WERI-Rb-1 (cell line): ENCODE measurements around the gene AFF2.

Experiments
- DNase-seq: peaks from one replicate; pipeline ENCODE4 v3.0.0-alpha.2; 2020
- H3K27ac ChIP-seq: fragments of 250-450 bp; sonication (Bioruptor Pico); 2 replicates; pipeline ENCODE4 v1.5.1; 2020; ENCODE audit warnings: mild to moderate bottlenecking, moderate library complexity
- H3K27me3 ChIP-seq: fragments of 250-450 bp; sonication (Bioruptor Pico); 2 replicates; pipeline ENCODE4 v1.5.1; 2021; ENCODE audit warnings: mild to moderate bottlenecking, low read depth, moderate library complexity; ENCODE audit not compliant: insufficient read depth, severe bottlenecking
- H3K36me3 ChIP-seq: fragments of 250-450 bp; sonication (Bioruptor Pico); 2 replicates; pipeline ENCODE4 v1.5.1; 2020; ENCODE audit warnings: mild to moderate bottlenecking, moderate library complexity
- H3K4me3 ChIP-seq: 2 replicates; pipeline ENCODE4 v1.5.1; 2011; ENCODE audit warnings: low read depth, mild to moderate bottlenecking, control low read depth, low read length
- H3K9me3 ChIP-seq: fragments of 250-450 bp; sonication (Bioruptor Pico); 2 replicates; pipeline ENCODE4 v1.5.1; 2021; ENCODE audit warnings: mild to moderate bottlenecking, moderate library complexity; ENCODE audit not compliant: severe bottlenecking
- TF ChIP-seq, protein P1 (sequence below): IDR thresholded peaks from 2 replicates; pipeline ENCODE4 v1.5.1; 2011; ENCODE audit warnings: low read depth, mild to moderate bottlenecking, control low read depth, inconsistent platforms, low read length

The AFF2 gene

DNA sequence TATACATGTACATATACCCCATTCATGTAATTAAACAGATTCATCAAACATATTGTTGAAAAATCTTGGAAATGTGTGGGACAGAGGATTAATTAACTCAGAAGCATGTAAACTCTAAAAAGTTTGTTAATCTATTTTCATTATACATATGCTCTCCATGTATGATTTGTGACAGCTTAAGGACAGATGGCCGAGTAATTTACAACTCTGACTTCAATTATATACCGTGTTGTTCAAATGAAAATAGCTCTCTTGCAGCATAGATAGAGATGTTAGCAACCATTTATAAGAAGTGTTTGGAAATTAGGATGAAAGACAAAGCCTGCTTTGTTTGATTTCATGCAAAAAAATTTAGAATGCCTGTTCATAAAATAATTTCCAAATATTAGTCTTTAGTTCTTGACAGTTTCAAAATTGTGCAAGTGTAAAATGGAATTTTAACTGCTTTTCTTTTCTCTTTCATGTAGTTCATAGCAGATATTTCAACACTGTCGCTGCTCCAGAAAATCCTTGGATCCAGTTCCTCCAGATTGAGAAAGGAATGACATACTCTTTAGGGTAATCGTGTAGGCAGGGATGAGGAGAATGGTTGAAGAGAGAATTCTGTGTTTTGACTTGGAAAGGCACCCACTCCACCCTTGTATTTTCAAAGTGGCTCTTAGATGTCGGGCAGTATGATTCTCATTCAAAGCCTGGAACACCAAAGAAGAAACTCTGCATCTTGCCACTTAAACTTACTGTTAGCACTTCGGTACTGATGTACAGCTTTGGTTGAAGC, 23.1 kb downstream of the AFF2 start:
- TF ChIP-seq, protein P1, sequence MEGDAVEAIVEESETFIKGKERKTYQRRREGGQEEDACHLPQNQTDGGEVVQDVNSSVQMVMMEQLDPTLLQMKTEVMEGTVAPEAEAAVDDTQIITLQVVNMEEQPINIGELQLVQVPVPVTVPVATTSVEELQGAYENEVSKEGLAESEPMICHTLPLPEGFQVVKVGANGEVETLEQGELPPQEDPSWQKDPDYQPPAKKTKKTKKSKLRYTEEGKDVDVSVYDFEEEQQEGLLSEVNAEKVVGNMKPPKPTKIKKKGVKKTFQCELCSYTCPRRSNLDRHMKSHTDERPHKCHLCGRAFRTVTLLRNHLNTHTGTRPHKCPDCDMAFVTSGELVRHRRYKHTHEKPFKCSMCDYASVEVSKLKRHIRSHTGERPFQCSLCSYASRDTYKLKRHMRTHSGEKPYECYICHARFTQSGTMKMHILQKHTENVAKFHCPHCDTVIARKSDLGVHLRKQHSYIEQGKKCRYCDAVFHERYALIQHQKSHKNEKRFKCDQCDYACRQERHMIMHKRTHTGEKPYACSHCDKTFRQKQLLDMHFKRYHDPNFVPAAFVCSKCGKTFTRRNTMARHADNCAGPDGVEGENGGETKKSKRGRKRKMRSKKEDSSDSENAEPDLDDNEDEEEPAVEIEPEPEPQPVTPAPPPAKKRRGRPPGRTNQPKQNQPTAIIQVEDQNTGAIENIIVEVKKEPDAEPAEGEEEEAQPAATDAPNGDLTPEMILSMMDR, result no peak
- Histone ChIP-seq H3K36me3 (no peaks in the 10 kb centered on the region), H3K27me3 (no peaks in the 10 kb centered on the region), H3K9me3 (no peaks in the 10 kb centered on the region), H3K4me3 (no peak overlapping the region), H3K27ac (no peak overlapping the region)
- DNase-seq, result no peak

DNA sequence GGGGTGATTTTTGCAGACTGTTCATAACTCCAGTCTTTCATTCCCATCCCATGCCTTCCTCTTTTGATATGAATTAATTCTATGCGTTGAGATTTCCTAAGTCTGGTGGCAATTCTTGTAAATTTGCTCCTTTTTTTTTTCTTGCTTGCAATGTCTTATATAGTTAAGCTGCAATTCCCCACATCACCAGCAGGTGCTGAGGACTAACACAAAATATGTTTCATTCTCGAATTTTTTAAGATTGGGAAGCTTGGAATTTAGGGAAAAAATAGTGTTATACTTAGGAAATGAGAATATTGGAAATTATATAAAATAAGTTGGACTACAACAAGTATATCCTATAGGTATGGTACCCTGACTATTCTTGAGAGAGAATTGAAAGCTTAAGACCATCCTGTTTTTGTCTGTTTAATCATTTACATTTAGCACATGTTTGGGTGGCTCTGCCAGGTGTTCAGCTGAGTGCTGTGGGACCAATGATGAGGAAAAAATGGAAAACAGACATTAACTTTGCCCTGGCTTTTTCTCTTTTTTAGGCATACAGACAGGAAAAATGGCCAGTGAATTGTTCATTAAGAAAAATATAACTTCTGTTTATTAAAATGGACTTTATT, 30.2 kb downstream of the AFF2 start:
- DNase-seq, result peak; percentile 9
- no peak overlapping the region for H3K27ac ChIP-seq

DNA sequence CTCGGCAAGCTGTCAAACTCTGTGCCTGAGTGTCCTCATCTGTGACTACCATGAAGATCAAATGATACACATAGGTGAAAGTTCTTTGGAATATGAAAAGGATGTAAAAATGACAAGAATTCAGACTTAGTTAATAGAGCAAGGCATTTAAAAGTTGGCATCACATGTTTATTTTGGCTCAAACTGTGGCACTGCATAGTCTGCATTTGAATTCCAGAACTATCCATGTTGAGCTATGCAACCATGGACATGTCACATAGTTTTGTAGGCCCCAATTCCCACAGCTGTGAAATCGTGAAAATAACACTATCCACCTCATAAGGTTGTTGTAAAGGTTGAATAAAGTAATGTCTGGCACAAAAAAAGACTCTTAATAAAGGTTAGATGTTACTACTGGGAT, 33.9 kb downstream of the AFF2 start:
- no peaks in the 10 kb centered on the region for H3K27me3 ChIP-seq
- no peaks in the 10 kb centered on the region for H3K36me3 ChIP-seq
- no peaks in the 10 kb centered on the region for H3K9me3 ChIP-seq
- TF ChIP-seq, protein P1, result no peak
- no peak overlapping the region for H3K27ac ChIP-seq
- H3K4me3 ChIP-seq, result no peak overlapping the region
- DNase-seq, result no peak

More for the DNA sequence above, 30.2 kb downstream of the AFF2 start:
- Histone ChIP-seq H3K4me3 (no peak overlapping the region), H3K27me3 (no peaks in the 10 kb centered on the region), H3K36me3 (no peaks in the 10 kb centered on the region), H3K9me3 (no peaks in the 10 kb centered on the region)
- TF ChIP-seq, protein P1, result peak; percentile 35

DNA sequence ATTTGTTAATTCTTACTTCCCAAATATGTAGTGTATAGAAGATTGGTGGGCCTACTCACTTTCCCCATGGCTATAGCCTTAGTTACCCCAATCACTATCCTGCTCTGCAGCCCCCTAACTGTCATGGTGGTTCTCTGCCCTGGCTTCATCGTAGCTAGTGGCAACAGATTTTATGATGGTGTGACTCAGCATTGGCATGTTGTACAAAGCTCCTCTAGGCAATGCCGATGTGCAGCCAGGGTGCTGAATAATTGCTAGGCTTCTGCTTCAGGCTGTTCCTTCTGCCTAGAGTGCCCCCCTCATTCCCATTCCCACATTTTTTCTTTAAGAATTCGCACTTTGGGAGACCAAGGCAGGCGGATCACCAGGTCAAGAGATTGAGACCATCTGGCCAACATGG, 35.2 kb downstream of the AFF2 start:
- no peak for DNase-seq
- TF ChIP-seq, protein P1, result no peak
- no peaks in the 10 kb centered on the region for H3K27me3 ChIP-seq
- H3K36me3 ChIP-seq, result no peaks in the 10 kb centered on the region
- no peak overlapping the region for H3K27ac ChIP-seq
- H3K9me3 ChIP-seq, result no peaks in the 10 kb centered on the region
- no peak overlapping the region for H3K4me3 ChIP-seq

DNA sequence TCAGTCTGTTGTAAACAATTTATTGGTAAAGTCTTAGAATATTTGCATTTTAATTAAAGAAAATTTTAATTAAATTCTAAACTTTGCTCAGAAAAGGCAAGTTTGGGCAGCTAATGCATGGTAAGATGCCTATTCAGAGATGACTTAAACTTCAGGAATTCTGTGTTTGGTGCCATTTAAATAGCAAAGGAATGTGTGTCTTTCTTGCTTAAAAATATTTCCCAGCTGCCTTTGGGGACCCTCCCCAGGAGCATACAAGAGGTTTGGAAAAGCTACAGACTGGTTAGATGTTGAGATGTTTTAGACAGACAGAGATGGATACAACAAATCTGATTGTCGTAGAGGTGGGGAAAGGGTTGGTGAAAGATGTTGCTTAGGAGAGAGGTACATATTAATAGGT, 36.5 kb downstream of the AFF2 start:
- Histone ChIP-seq H3K4me3 (no peak overlapping the region), H3K27ac (no peak overlapping the region), H3K9me3 (no peaks in the 10 kb centered on the region), H3K36me3 (no peaks in the 10 kb centered on the region), H3K27me3 (no peaks in the 10 kb centered on the region)
- no peak for DNase-seq
- TF ChIP-seq, protein P1, result no peak
